Hematopoietic multipotent progenitor cell treated with erythropoietin and hydrocortisone succinate and interleukin-3 and kit ligand, for 4 days (in vitro differentiated cells): ENCODE measurements around the gene STMN3.
"Not testable (repeated sequence)": the region's sequence is repeated elsewhere in the genome, so short reads cannot be mapped to it uniquely, and the experiment has no call there.

Experiments used
- DNase-seq: peaks from one replicate; pipeline ENCODE4 v3.0.0-alpha.2; 2015

The STMN3 gene

DNA sequence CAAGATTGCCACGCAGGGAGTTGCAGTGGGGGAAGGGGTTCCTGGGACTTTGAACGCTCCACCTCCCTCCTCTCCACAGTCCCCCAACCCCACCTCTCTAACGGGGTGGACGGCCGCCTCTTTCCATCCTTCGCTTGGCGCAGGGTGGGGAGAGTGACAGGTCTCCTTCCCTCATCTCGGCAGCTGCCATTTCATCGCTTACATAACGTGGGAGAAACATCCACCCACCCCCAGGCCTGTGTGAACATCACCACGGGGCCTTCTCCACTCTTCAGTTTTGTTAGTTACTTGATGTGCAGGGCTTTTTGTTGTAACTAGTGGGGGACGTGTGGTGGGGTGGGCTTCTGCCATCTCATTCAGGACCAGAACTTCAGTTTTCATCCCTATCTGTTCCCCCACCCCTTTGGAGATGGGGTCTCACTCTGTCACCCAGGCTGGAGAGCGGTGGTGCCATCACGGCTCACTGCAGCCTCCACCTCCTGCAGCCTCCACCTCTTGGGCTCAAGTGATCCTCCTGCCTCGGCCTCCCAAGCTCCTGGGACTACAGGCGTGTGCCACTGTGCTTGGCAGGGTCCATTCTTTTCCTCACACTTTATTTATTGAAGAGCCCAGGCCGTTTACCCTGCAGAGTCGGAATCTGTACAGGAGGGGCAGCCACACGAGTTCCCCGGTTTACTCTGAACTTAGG is 22.6 kb upstream of the STMN3 start:
- no peak for DNase-seq

DNA sequence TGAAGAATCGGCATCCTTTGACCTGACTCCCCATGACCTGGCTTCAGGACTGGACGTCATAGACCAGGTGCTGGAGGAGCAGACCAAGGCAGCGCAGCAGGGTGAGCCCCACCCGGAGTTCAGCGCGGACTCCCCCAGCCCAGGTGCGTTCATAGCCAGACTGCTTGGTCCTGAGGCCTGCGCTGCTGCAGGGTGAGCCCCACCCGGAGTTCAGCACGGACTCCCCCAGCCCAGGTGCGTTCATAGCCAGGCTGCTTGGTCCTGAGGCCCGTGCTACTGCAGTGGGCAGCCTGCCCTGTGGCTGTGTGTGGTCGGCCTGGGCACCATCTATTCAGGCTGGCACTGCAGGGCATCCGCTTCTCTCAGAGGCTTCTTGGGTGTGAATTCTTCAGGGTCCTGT is 20.7 kb upstream of the STMN3 start:
- no peak for DNase-seq

GRCh38 chr20:63672666-63673065 is 19.4 kb upstream of the STMN3 start:
- DNase-seq, result no peak

DNA sequence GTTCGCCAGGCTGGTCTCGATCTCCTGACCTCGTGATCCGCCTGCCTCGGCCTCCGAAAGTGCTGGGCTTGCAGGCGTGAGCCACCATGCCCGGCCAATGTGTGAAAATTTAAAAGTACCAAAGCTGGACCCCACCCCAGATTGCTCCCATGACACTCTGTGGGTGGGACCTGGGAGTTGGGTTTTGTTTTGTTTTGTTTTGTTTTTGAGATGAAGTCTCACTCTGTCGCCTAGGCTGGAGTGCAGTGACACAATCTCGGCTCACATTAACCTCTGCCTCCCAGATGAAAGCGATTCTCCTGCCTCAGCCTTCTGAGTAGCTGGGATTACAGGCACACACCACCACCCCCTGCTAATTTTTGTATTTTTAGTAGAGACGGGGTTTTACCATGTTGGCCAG is 18.5 kb upstream of the STMN3 start:
- not testable (repeated sequence) for DNase-seq

DNA sequence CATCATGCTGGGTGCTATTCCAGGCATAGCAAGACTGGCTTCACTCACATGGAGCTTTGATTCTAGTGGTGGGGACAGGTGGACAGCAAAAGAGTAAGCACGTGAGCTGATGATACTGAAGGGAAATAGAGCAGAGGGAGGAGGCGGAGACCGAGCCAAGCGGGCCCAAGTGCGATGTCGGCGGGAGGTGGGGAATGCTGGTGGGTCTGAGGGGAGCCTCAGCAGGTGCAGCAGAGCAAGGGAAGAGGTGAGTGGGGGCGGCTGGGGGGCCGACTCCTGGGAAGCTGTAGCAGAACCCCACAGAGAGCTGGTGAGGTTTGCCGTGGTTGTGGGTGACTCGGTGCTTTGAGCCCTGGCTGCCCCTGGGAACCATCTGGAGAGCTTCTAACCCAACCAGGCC is 15.1 kb upstream of the STMN3 start:
- DNase-seq, result no peak

DNA sequence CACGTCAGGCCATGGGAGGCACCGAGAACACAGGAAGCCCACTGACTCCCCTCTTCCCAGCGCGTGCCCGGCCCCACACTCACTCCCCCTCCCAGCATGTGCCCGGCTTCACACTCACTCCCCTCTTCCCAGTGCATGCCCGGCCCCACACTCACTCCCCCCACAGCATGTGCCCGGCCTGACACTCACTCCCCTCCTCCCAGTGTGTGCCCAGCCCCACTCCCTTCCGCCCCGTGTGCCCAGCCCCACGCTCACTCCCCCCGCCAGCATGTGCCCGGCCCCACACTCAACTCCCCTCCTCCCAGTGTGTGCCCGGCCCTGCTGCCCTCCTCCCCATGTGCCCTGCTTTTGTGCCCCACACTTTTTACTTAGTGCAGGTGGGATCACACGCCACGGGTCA is 14.6 kb upstream of the STMN3 start:
- DNase-seq, result no peak

DNA sequence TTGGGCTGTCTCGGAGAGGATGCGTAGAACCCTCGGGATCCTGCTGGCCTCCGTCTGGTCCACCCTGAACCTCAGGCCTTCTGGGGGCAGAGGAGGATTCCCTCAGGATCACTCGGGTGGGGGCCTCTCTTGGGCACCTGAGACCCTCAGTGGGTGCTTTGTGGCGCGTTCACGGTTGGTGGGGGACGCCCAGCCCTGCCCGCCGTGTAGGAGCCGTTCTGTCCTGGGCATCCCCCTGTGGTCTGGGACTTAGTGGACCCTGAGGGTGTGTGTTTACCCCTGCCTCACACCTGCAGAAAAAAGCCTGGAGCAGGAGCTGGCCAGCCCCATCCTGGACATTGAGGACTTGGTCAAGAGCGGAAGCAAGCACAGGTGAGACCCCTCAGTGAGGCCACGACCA is 12.5 kb upstream of the STMN3 start:
- no peak for DNase-seq

DNA sequence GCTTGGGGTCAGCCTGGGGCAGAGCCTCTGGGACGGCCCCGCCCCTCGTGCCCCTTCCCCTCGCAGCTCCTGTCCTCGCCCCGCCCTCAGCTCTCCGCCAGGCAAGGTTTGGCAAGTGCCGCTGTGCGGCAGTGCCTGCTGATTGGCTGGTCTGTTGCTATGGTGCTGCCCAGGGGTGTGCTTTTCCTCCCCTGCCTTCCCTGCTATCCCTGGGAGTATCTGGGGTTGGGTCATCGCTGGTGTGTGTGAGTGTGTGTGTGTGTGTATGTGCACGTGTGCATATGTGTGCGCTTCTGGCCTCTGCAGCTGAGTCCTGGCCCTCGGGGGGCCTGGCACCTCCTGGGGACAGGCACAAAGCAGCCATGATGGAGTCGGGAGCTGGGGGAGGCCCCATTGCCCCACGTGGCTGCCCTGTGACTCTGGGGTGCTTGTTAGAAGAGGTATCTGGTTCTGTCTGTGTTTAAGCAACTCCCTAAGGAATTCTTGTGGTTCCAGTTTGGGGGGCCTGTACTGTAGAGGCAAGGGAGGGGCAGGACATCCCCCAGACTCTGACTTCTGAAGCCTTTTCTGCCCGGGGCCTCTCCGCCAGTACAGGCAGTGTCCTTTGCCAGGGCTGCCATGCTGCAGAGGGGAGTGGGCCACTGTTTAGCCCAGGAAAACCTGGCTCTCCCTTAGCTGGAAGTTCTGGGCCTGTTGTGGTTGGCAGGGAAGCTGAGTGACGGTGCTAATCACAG is 11.8 kb upstream of the STMN3 start:
- no peak for DNase-seq

DNA sequence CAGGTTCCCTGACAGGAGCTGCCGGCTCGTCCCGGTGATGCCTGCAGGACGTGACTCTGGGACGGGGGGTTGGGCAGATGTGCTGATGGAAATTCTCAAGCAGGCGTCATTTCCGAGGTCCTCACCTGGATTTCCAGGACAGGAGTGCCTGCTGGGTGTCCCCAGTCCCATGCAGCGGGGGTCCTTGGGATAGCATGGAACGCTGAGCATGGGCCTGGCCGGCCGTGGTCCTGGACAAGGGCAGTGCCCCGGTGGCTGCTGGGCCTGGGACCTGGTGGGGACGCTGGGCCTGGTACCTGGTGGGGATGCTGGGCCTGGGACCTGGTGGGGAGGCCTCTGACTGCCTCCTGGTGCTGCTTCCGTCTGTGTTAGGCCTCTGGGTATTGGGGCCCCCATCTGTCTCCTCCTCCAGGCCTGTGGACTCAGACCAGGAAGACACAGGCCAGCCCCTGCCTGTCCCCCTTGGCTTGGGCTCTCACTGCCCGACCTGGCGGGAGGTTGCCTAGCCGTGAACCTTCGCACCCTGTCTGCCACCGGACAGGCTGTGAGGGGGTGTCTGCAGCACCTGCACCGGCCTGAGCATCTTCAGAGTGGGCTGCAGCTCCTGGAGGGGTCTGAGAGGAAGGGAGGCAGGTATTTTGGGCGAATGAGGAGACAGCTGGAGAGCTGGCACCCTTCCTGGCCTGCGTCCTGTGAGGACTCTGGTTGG is 11.1 kb upstream of the STMN3 start:
- DNase-seq, result no peak

GRCh38 chr20:63663332-63664066 is 10.3 kb upstream of the STMN3 start:
- no peak for DNase-seq

DNA sequence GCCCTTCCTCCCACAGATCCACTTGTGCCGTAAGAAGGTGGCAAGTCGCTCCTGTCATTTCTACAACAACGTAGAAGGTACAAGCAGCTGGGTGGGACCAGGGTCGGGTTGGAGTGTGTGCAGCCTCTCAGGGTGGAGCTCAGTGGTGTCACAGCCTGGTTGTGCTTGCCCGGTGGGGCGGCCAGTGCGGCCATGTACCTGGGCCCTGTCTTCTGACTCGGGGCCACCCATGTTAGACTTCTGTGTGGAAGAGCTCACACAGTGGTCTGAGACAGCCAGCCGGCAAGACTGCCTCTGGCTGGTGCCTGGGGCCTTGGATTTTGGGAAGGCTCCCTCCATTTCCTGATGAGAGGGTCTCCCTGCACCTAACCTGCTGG is 9.6 kb upstream of the STMN3 start:
- DNase-seq, result no peak

GRCh38 chr20:63661959-63662812 is 9.0 kb upstream of the STMN3 start:
- no peak for DNase-seq

GRCh38 chr20:63661108-63661507 is 7.9 kb upstream of the STMN3 start:
- no peak for DNase-seq

- DNase-seq, result no peak
Measured at GRCh38 chr20:63660622-63661021, 7.4 kb upstream of the STMN3 start.

- not testable (repeated sequence) for DNase-seq
Measured at GRCh38 chr20:63660174-63660573, 7.0 kb upstream of the STMN3 start.

DNA sequence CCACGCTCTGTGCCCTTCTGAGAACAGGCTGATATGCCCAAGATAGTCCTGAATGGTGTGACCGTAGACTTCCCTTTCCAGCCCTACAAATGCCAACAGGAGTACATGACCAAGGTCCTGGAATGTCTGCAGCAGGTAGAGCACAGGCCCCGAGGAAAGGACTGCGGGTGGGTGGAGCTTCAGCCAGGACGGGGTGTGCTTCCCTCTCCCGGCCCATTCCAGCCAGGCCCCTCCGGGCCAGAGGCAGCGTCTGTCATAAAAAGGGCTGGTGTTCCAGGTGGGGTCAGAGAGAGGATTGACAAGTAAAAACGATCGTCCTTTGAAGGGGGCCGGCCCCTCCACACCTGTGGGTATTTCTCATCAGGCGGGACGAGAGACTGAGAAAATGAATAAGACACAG is 6.1 kb upstream of the STMN3 start:
- no peak for DNase-seq

DNA sequence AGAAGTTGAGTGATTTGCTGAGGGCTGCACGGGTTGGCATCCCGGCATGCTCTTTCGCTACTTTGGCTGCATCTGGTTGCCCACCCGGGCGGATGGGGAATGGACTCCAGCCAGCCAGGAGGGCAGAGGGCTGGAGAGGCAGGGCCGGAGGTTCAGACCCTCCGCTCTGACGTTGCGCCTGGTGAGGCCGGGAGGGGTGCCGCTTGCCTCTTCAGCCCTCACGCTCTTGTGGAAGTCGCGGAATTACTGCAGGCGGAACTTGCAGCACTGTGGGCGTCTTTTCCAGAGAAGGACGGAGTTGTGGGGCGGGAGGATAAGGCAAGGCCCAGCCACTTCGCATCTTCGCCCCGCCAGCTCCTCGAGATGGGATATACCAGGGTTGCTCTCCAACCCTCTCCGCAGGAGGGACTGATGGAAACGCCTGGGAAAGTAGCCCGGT is 5.5 kb upstream of the STMN3 start:
- DNase-seq, result peak; percentile 69

DNA sequence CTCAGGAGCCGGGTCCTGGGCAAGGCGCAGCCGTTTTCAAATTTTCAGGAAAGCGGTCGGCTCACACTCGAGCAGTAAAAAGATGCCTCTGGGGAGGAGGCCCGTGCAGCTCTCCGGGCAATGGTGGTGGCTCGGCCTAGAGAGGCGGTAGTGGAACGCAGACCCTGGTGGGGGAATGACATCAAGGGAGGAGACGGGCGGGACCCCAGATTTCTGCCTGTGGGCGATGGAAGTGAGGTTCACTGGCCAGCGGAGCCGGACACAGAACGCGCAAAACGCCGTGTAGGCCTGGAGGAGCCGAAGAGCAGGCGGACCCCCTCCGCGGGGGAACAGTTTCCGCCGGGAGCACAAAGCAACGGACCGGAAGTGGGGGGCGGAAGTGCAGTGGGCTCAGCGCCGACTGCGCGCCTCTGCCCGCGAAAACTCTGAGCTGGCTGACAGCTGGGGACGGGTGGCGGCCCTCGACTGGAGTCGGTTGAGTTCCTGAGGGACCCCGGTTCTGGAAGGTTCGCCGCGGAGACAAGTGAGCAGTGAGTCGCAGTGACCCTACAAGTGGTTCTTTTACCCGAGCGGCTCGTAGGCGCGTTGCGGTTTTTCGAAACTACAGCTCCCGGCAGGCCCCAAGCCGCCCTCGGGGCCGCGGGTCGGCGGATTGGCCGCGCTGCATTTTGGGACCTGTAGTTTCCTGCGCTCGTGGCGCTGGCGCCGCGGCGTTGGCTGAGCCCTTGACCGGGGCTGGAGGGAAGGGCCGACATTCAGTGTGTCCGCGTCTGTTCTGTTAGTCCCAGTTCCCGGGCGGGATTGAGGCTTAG is 4.9 kb upstream of the STMN3 start, which contains the start of gene RTEL1:
Gene RTEL1 (plus strand): TSS at position 376 of the 812 bp plus-strand sequence. CDS start 1,091 bp downstream, outside the sequence.
- peak; percentile 95 for DNase-seq

GRCh38 chr20:63657260-63657936 is 4.2 kb upstream of the STMN3 start:
- DNase-seq, result peak; percentile 46

DNA sequence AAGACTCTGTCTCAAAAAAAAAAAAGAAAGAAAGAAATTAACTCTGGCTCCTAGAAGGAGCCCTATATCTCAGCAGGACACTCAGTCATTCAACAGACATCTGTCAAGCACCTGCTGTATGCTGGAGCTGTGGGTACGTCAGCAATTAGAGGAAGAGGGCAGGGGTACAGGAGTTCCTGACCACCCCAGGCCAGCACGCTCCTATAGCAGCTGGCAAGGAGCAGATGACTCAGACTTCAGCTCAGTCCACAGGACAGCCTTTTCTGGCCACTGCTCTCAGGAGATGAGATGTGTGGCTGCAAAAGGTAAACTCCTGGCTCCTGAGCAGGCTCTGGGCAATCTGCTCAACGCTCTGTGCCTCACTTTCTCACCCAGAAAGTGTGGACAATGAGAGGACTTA is 3.2 kb upstream of the STMN3 start:
- DNase-seq, result no peak

GRCh38 chr20:63655249-63655648 is 2.0 kb upstream of the STMN3 start:
- DNase-seq, result no peak
